Measurements from ENCODE around the gene STX16. TPM values are rescaled to one million over a fixed set of nuclear protein-coding genes. Genes with fewer than 3 reads are reported as not detected.

Gene STX16
- total and polyA plus RNA-seq, 2 donors (not counting 1 experiment from before 2014, with no cell fraction given) = 110 to 117 TPM

GRCh38 chr20:58684291-58684690 is 33.2 kb downstream of the STX16 start:
- 100% methylated on average over 1 of the region's 2 CpGs for WGBS (ENCODE audit: insufficient coverage)

GRCh38 chr20:58685988-58686387 is 34.9 kb downstream of the STX16 start:
- ATAC-seq (ENCODE audit: low read depth) = no peak
- Histone ChIP-seq H3K4me3 (ENCODE audit: control extremely low read depth in 1 of 5, extremely low read depth in 1 of 5, insufficient read depth in 1 of 5, low read depth in 2 of 5, low read length in 4 of 5) (no peak overlapping the region), H3K27me3 (replicated peaks in 1 of 4; ENCODE audit: control extremely low read depth in 1 of 4, control insufficient read depth in 3 of 4, insufficient read depth in 4 of 4, low read length in 3 of 4) (no peaks in the 10 kb centered on the region), H3K9ac (ENCODE audit: low read length) (no peak overlapping the region), H3K9me3 (ENCODE audit: control extremely low read depth in 1 of 3, control insufficient read depth in 2 of 3, insufficient read depth in 1 of 3, low read length in 2 of 3) (no peaks in the 10 kb centered on the region), H3K4me1 (ENCODE audit: control insufficient read depth in 2 of 2, insufficient read depth in 2 of 2, low read length in 2 of 2) (no peaks in the 10 kb centered on the region), H2AFZ (ENCODE audit: insufficient read depth, low read depth, low read length, poor library complexity, severe bottlenecking) (no peak overlapping the region), H3K36me3 (replicated peaks in 1 of 2; ENCODE audit: control extremely low read depth in 1 of 2, control insufficient read depth in 1 of 2, extremely low read depth in 1 of 2, insufficient read depth in 2 of 2, low read length in 1 of 2) (peaks cover 0 to 2% of the 10 kb centered on the region in 2 experiments), H3K4me2 (replicated peaks; ENCODE audit: low read depth, low read length, poor library complexity, severe bottlenecking) (no peak overlapping the region), H3K79me2 (ENCODE audit: control insufficient read depth, insufficient read depth, low read length) (no peaks in the 10 kb centered on the region), H3K27ac (ENCODE audit: low read length in 2 of 2) (no peak overlapping the region), H4K20me1 (ENCODE audit: control insufficient read depth, insufficient read depth, low read length, poor library complexity, severe bottlenecking) (no peaks in the 10 kb centered on the region)
- Mint-ChIP-seq H3K27me3 (no peaks in the 10 kb centered on the region), H3K9me3 (ENCODE audit: insufficient read depth) (no peaks in the 10 kb centered on the region), H3K4me1 (no peaks in the 10 kb centered on the region), H3K27ac (no peak overlapping the region), H3K4me3 (no peak overlapping the region)
- TF ChIP-seq CTCF (IDR thresholded peaks at IDR 0.05) = no peak
- TF ChIP-seq EZH2 (IDR thresholded peaks at IDR 0.05; ENCODE audit: borderline replicate concordance, insufficient read depth, low read depth, low read length, poor library complexity, severe bottlenecking) = no peak
- POLR2A ChIA-PET = no interaction called here
- CTCF ChIA-PET = no interaction called here
- WGBS (ENCODE audit: insufficient coverage) = 95% methylated on average over 2 of the region's 5 CpGs
- DNase-seq = no peak
- intact Hi-C loops (cut with micrococcal nuclease) = no loop called here

More at GRCh38 chr20:58684291-58684690, 33.2 kb downstream of the STX16 start:
- H3K4me2 ChIP-seq (replicated peaks; ENCODE audit: low read depth, low read length, poor library complexity, severe bottlenecking) = no peak overlapping the region
- no peak for ATAC-seq (ENCODE audit: low read depth)
- no peak for TF ChIP-seq EZH2 (IDR thresholded peaks at IDR 0.05; ENCODE audit: borderline replicate concordance, insufficient read depth, low read depth, low read length, poor library complexity, severe bottlenecking)
- TF ChIP-seq CTCF (IDR thresholded peaks at IDR 0.05) = no peak
- H2AFZ ChIP-seq (ENCODE audit: insufficient read depth, low read depth, low read length, poor library complexity, severe bottlenecking) = no peak overlapping the region
- H3K9me3 Mint-ChIP-seq (ENCODE audit: insufficient read depth) = no peaks in the 10 kb centered on the region
- intact Hi-C loops (cut with micrococcal nuclease) = no loop called here
- ChIA-PET CTCF (no interaction called here), POLR2A (no interaction called here)
- no peaks in the 10 kb centered on the region for H3K27me3 ChIP-seq (replicated peaks in 1 of 4; ENCODE audit: control extremely low read depth in 1 of 4, control insufficient read depth in 3 of 4, insufficient read depth in 4 of 4, low read length in 3 of 4)
- no peaks in the 10 kb centered on the region for H3K9me3 ChIP-seq (ENCODE audit: control extremely low read depth in 1 of 3, control insufficient read depth in 2 of 3, insufficient read depth in 1 of 3, low read length in 2 of 3)
- peaks cover 0 to 14% of the 10 kb centered on the region in 2 experiments for H3K36me3 ChIP-seq (replicated peaks in 1 of 2; ENCODE audit: control extremely low read depth in 1 of 2, control insufficient read depth in 1 of 2, extremely low read depth in 1 of 2, insufficient read depth in 2 of 2, low read length in 1 of 2)
- no peaks in the 10 kb centered on the region for H3K4me1 ChIP-seq (ENCODE audit: control insufficient read depth in 2 of 2, insufficient read depth in 2 of 2, low read length in 2 of 2)
- H3K27ac ChIP-seq (ENCODE audit: low read length in 2 of 2) = no peak overlapping the region
- no peak overlapping the region for H3K4me3 Mint-ChIP-seq
- no peaks in the 10 kb centered on the region for H4K20me1 ChIP-seq (ENCODE audit: control insufficient read depth, insufficient read depth, low read length, poor library complexity, severe bottlenecking)
- H3K27ac Mint-ChIP-seq = no peak overlapping the region
- no peaks in the 10 kb centered on the region for H3K4me1 Mint-ChIP-seq
- DNase-seq = no peak
- H3K79me2 ChIP-seq (ENCODE audit: control insufficient read depth, insufficient read depth, low read length) = no peaks in the 10 kb centered on the region
- no peaks in the 10 kb centered on the region for H3K27me3 Mint-ChIP-seq
- no peak overlapping the region for H3K4me3 ChIP-seq (ENCODE audit: control extremely low read depth in 1 of 5, extremely low read depth in 1 of 5, insufficient read depth in 1 of 5, low read depth in 2 of 5, low read length in 4 of 5)
- no peak overlapping the region for H3K9ac ChIP-seq (ENCODE audit: low read length)

Measured in B cell (primary cell).